Measurements from ENCODE around the gene RER1.
"Not testable (repeated sequence)": the region's sequence is repeated elsewhere in the genome, so short reads cannot be mapped to it uniquely, and the experiment has no call there.

Gene RER1

DNA sequence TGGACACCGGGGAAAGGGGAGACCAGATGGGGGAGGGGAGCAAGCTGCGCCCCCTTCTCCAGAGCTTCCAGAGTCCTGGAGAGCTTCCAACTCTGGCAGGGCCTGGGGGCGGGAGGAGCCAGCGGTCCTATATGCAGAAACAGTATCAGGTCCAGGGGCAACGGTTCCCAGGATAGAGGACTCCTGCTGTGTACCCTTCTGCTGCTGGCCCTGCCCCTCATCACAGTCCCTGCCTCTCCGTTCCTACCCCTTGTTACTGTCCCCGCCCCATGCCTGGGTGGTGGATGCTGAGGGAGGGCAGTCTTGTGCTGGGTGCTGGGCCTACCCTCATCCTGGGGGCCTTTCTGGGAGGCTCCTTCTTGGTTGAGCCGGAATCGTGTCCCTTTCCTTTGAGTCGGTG, 39.9 kb downstream of the RER1 start:
- DNase-seq, result no peak

DNA sequence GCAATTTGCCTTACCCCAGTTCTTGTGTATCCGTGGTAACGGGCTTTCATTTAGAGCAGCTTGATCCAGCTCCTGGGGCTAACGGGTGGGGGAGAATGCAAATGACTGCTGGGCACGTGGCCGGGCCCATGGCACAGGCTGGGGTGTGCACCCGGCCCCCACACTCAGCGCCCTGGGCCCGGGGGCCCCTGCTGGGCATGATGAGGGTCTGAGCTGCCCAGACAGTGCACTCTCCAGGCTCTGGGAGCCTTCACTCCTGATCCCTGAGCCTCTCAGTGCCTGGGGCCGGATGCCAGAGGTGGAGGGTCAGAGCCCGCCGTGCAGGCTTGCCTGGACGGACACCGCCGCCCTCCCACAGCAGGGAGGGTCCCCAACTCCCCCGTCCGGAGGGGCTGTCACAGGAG, 40.8 kb downstream of the RER1 start:
- DNase-seq, result no peak

DNA sequence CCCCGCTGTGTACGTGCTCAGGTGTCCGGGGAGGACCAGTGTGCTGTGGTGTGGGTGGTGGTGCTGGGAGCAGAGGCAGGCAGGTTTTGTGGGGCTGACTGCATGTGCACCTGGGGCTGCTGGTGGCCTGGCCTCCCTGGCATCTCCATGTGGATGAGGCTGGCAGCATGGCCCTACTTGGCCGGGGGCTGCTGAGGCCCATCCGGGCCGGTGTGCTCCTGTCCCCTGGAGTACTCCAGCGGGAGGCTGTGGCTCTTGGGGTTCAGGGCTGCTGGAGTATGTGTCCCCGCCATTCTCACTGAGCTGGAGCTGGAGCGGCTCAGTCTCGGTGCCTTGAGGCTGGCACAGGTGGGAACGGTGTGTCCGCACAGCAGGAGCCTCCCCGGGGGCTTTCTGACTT, 41.6 kb downstream of the RER1 start:
- DNase-seq, result no peak

GRCh38 chr1:2433936-2434655, 42.5 kb downstream of the RER1 start:
- DNase-seq, result no peak

GRCh38 chr1:2435091-2435490, 43.5 kb downstream of the RER1 start:
- DNase-seq, result no peak

GRCh38 chr1:2435746-2436355, 44.2 kb downstream of the RER1 start:
- DNase-seq, result no peak

DNA sequence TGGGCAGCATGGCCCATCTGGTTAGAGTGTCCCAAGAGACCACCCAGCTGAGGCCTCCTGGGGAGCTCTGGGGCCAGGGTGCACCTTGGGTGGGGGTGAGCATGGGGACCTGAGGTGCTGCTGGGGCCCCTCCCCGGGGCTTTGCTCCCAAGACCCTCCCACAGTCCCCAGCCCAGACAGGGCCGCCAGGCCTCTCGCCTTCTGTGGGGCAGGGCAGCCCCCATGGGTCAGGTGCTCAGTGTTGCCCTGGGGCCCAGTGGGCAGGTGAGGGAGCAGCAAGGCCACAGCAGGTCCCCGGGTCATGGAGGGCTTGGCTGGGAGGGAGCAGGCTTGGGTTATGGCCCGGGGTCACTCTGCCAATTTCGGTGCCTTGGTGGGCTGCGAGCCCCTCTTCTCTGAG, 45.2 kb downstream of the RER1 start:
- DNase-seq, result no peak

- no peak for DNase-seq
Measured at GRCh38 chr1:2437617-2438016, 46.0 kb downstream of the RER1 start.

DNA sequence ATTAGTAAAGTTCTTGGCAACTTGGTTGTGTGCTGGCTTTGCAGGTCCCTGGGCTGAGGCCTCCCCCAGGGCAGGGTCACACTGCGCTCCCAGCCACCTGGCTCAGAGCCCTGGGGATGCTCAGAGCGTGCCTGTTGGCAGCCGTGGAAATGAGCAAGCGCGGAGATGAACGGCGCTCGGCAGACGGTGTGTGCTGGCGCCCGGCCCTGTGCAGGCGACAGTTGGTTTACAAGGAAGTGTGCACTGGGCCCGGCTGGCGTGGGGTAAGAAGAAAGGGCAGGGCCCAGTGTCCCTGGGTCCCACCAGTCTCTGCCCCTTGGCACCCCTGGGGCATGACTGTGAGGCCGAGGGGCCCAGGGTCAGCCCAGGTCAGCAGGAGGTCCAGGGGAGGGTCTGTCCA, 46.4 kb downstream of the RER1 start:
- DNase-seq, result no peak

- DNase-seq, result no peak
Measured at GRCh38 chr1:2438641-2439040, 47.0 kb downstream of the RER1 start.

DNA sequence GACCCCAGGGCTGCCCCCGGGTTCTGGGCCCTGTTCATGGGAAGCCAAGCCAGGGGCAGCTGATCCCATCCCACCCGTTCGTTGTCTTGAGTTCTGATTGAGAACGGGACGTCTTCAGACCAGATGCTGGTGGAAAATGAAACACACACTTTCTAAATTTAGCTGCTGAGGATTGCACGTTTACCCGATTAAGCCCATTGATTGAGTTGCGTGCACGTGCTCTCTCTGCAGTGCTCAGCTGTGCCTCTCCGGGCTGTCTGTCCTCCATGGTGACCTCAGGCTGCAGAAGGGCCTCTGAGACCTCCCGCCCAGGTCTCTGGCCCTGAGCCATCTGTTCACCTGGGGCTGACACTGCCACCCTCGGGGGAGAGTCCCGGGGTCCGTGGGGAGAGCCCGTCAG, 47.7 kb downstream of the RER1 start:
- DNase-seq, result no peak

DNA sequence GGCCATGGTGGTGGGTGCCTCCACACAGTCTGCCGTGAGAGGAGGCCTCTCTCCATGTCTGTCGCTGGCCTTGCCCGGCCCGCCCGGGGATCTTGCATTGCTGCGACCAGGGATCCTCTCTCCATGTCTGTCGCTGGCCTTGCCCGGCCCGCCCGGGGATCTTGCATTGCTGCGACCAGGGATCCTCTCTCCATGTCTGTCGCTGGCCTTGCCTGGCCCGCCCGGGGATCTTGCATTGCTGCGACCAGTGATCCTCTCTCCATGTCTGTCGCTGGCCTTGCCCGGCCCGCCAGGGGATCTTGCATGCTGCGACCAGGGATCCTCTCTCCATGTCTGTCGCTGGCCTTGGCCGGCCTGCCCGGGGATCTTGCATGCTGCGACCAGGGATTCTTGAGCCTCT, 48.7 kb downstream of the RER1 start:
- DNase-seq, result not testable (repeated sequence)

DNA sequence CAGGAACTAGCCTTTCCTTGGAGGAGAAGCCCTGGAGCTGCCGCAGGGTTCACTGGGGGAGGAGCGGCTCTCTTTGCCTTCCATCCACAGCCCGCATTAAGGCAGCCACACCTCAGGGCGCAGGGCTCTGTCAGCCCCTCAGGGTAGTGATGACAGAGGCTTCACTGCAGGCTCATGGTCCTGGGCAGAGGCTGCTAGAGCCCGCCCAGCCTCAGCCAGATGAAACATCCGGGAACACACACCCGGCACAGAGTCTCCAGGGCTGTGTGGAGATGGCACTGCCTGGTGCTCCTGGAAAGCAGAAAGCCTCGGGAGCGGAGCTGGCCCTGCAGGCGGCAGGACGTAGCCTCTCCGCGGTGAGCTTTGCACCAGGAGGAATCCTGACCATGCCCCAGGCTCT, 50.1 kb downstream of the RER1 start:
- no peak for DNase-seq

- no peak for DNase-seq
Measured at GRCh38 chr1:2442661-2443060, 51.0 kb downstream of the RER1 start.

GRCh38 chr1:2443277-2444137, 51.9 kb downstream of the RER1 start:
- no peak for DNase-seq

GRCh38 chr1:2444138-2444591, 52.5 kb downstream of the RER1 start:
- DNase-seq, result no peak

DNA sequence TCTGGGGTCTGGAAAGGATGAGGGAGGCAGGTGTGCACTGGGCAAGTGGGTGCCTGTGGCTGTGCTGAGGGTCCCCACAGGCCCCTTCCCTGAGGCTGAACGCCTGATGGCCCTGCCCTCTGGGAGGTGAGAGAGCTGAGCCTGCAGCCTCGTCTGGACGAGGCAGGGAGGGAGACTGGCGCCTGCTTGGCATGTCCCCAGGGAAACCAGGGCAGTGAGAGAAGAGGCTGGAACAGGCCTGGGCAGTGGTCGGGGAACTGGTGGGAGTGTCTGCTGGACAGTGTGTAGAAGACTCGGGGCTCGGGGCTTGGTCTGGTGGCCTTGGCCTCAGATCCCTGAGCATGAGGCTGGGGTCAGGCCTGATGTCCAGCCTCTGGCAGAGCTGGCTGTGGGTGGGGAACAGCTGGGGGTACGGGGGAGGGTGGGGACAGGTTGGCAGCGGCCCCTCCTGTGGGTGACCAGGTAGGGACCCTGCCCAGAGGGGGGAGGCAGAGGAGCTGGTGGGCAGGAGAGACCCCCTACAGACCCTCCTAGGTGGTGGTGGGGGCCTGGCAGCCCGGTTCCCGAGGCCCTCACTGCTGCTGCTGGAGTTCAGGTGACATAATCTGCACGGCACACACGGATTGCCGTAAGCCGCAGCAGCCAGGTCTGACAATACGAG, 53.7 kb downstream of the RER1 start:
- DNase-seq, result no peak

DNA sequence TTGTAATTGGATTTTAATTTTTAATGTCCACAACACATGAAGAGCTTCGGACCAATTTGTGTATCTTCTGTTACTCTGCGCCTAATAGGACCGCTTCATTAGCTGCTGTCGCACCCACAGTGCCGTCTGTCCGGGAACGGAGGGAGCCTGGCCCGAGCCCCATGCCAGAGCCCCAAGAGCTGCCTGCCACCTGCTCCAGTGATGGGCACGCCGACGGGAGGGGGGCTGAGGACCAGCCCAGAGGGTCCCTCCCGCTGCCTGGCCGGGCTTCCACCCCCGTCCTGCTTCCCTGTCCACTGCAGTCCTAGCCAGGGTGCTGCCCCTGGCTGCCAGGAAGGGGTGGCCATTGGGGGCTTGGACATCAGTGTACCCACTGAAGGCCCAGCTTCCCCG, 54.2 kb downstream of the RER1 start:
- no peak for DNase-seq

- no peak for DNase-seq
Measured at GRCh38 chr1:2446394-2446793, 54.8 kb downstream of the RER1 start.

DNA sequence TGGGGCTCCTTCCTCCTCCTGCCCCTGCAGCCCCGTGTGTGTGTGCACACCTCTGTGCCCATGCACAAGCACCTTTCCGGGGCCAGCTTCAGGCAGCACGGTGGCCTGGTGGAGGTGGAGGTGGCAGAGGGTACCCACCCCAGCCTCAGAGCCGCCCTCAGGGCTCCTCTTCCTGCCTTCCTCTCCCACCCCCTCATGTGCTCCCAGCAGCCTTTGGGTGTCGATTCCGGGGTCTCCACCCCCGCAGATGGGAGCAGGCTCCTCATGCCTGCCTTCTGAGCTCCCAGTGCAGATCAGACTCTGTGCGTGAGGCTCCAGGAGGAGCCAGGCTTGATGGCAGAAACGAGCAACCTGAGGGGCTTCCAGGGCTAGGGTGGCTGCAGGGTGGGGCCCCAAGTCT, 55.2 kb downstream of the RER1 start:
- DNase-seq, result no peak

- no peak for DNase-seq
Measured at GRCh38 chr1:2447276-2448097, 55.8 kb downstream of the RER1 start.

- DNase-seq, result no peak
Measured at GRCh38 chr1:2448098-2448445, 56.4 kb downstream of the RER1 start.

All from NCI-H748 treated with DMSO at 0.1 percent for 48 hours (cell line).